NCI-H1105 treated with DMSO at 0.1 percent for 48 hours (cell line): ENCODE data around the gene TOMM20.
"Not testable (repeated sequence)": the region's sequence is repeated elsewhere in the genome, so short reads cannot be mapped to it uniquely, and the experiment has no call there.

ENCODE experiments used
- DNase-seq: peaks from one replicate; lab custom pipeline; 2025; lab: John Stamatoyannopoulos, UW

TOMM20 gene

DNA sequence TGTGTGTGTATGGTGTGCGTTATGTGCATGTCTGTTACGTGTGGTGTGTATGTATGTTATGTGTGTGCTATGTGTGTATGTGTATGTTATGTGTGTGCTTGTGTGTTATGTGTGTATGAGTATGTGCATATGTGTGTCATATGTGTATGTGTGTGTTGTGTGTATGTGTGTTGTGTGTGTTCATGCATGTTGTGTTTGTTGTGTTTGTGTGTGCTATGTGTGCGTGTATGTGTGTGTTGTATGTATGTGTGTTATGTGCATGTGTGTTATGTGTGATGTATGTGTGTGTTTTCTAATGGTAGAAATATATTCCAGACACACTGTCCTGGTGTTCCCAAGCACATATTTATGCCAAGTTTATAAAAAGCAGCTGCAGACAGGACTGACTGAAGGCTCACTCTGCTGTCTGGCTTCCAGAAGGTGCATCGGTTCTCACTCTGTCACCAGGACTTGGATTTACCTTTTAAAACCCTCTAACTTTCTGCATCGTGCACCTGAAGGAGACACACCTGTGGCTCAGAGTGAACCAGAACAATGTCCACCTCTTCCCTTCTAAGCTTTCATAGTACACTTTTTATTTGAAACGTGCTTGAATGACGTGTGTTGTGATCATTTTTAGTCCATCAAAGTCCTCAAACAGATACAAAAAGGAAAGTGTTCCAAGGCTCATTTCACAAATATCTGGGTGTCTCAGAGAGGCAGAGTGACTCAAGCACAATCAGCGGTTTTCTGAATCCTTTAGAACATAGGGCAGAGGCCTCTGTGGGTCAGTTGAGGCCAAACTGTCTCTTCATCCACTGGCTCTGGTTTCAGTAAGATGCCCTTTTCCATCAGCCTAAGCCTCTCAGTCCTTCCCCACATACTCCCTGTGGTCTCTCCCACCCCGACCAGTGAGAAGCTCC, 49.9 kb downstream of the TOMM20 start:
- DNase-seq: no peak

DNA sequence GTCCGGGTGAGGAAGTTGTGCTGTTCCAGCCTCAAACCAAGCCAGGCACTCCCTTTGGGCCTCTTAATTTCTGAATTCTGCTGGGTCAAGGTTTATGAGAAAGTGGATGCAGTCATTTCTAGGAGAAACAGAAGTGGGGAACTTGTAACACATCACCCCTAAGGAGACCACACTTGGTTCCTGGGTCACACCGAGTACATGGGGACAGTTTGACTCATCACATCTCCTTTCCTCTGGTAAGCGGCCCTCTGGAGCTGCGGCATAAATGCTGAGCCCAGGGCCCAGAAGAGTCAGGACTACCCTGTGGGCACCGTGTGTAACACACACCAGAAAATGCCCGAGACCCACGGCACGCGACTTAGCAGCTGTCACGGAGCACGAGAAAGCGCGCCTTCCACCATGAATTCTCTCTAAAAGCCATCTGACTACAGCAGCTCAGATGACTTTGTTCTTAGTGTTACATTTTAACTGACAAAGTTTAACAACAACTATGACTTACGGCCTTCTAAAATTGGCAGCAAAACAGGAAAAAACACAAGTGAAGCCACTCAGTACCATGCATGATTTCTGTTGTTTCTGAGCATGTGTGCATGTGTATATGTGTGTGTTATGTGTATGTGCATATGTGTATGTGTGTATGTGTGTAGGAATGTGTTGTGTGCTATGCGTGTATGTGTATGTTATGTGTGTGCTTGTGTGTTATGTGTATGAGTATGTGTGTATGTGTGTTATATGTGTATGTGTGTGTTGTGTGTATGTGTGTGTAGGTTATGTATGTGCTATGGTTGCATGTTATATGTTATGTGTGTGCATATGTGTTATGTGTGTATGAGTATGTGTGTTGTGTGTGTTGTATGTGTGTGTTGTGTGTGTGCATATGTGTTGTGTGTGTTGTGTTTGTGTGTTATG, 50.8 kb downstream of the TOMM20 start:
- DNase-seq: no peak

DNA sequence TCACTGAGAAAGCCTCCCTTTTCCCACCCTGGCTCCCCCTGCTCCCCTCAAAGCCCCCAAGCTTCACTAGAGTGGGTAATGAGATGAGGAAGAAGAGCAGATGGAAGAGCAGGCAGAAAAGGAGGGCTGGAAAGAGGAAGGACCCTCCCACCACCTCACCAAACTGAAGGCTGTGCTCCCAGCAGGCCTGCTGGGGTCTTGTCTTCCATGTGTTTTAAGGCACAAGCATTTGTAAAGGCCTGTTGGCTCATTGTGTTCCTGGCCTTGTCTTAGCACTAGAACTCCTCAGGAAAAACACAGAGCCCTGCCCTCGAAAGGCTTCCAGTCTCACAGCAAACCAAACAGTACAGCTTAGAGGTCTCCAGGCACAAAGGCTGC, 51.5 kb downstream of the TOMM20 start:
- no peak for DNase-seq

DNA sequence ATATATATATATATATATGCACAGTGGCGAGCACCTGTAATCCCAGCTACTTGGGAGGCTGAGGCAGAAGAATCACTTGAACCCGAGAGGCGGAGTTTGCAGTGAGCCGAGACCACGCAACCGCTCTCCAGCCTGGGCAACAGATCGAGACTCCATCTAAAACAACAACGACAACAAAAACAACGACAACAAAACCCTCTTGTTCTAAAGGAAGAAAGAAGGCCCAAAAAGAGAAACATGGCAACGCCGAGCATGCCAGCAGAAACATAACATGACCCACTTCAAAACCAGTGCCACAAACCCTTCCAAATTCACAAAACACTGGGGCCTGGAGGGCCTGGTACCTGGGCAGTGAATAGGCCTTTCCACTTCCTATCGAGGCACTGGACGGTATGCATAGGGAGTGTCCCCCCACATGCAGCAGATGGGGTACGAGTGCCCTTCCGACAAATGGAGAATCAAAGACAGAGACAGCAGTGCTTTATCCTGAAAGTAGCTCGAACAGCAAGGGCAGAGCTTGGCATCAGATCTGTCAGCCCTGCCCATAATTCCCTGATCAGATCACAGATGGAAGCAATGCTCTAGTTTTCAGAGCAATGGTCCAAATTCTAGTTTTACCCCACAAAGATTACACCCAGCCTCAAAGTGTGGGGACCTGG, 52.0 kb downstream of the TOMM20 start:
- no peak for DNase-seq

DNA sequence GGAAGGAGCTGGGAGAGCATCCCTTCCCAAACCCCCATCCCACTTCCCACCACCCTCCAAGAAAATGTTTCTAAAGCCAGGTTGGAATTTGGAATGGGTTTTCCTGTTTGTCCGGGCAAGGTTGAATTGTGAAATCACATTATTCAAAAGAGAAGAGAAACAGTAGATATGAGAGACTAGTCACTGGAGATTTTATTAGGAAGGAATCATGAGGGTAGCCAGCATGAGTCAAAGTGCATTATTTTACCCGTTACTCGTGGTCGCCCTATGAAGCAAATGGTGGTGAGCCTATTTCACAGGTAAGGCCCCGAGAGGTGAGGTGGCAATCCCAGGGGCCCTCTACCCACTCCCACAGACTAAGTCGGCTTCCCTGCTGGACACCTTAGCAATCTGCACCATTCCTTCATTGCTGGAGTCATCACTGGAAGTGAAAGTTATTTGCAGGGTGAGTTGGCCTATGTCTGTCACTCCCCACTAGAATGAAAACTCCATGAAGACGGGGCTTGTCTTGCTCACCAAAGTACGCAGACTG, 52.8 kb downstream of the TOMM20 start:
- DNase-seq: no peak

DNA sequence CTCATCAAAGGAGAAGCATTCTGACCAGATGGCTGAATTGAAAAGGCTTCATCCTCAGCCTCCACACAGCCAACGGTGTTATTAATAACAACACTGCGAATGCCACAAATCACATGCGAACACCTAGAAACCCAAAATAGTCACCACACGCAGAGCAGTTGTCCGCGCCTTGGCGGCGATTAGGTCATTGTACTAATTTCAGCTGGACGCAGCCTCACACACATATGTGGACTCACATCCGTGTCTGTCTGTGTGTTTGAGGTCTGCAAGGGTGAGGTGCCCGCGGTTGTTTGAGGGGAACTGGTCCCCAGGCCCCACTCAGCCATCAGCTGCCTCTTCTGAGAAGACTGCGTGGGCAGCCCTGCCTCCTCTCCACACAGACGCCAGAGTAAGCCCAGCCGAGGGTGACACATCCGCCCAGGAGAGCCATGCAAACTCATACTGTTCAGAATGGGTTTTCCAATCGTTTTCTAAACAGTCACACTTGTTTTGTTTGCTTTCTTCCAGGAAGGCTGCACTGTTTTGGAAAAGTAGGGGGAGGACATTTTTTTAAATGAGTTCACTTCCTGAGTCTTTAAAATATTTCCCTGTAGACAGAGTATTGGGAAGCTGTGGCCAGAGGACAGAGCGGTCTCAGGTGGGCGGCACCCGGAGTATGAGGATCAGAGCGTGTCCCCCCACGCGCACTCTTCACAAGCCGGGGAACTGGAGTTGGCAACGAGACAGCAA, 53.4 kb downstream of the TOMM20 start:
- no peak for DNase-seq

DNA sequence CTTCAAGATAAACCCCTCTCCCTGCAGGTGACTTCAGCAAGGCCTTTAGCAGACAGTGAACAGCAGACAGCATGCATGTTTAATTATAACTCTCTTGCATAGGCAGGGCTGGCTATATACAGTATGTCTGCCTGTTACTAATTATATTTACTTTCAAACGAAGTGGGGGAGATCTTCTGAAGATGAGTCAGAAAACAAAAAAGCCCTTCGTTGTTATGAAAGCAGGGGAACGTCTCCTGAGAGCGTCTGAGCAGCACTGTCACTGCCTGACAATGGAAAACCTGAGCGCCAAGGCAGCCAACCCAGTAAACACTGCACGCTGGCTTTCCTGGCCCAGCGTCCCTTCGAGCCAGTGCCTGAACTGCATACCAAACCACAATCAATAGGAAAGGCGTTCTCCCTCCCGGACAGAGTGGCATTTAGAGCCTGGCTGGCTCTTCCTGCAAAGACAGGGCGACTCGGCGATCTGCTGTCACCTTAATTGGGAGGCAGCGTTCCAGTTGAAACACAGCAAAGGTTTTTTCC, 54.1 kb downstream of the TOMM20 start:
- peak; percentile 51 for DNase-seq

DNA sequence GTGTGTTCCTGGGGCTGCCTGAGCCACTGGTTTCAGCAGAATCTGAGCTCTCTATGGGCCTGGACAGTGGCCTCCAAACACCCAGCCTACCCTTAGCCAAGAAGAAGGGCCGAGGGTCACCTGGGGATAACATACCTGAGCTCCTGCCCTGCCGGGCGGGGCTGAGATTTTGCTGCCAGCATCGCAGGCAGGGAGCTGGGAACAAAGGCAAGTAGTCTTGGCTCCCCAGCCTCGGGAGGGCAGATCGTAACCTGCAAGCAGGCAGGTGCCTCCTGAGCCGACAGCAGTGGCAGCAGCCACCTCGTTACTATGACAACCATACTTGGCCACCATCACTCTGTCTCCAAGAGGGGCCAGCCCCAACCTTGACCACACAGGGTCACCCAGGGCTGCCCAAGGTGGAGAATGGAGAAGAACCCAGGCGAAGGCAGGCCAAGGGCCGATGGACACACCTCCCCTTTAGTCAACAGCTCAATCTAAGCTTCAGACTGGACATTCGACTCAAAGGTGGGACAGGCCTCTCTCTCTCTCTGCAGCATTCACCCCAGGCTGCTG, 54.6 kb downstream of the TOMM20 start:
- peak; percentile 49 for DNase-seq

DNA sequence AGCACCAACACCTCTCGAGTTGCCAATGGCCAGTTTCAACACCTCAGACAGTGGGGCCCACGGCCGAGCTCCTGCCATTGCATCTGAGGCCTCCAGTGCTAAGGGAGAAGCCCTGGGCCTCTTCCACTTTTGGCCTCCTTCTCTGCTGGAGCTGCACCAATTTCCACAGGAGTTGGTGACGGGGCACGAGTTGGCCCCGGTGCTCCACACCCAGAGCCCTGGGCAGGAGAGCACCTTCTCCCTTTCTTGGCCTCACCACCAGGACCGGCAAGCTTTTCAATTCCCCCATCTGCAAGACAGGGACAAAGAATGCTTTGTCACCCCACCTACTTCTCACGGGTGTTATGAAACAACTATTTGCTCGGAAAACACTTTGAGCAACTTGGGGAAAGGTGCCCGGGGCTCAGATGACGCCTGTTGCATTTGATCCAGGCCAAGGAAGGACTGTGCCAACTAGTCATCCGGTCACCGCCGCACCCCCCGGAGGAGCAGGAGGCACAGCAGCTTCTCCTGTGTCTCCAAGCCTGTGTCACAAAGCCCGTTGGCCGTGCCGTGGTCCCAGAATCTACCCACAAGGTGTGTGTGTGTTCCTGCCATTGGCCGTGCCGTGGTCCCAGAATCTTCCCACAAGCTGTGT, 55.2 kb downstream of the TOMM20 start:
- DNase-seq: no peak

DNA sequence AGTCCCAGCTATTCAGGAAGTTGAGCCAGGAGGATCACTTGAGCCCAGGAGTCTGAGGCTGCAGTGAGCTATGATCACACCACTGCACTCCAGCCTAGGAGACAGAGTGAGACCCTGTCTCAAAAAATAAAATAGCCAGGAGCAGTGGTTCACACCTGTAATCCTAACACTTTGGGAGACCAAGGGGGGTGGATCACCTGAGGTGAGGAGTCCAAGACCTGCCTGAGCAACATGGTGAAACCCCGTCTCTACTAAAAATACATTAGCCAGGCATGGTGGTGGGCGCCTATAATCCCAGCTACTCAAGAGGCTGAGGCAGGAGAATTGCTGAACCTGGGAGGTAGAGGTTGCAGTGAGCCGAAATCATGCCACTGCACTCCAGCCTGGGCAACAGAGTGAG, 56.1 kb downstream of the TOMM20 start:
- DNase-seq: not testable (repeated sequence)

DNA sequence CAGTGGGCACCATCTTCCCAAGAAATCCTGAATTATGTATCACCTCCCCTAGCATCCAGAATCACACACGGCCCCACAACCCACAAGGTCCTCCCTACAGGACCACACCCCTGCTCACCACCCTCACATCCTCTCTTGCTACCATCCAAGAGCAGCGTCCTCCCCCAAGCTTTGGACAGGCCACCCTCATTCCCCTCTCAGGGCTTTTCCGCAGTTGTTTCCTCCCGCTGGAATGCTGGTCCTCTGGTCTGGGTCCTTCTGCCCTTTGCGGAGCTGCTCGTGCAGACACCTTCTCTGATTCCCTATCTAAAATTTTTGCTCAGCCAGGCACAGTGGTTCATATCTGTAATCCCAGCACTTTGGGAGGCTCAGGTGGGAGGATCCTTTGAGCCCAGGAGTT, 56.5 kb downstream of the TOMM20 start:
- no peak for DNase-seq

DNA sequence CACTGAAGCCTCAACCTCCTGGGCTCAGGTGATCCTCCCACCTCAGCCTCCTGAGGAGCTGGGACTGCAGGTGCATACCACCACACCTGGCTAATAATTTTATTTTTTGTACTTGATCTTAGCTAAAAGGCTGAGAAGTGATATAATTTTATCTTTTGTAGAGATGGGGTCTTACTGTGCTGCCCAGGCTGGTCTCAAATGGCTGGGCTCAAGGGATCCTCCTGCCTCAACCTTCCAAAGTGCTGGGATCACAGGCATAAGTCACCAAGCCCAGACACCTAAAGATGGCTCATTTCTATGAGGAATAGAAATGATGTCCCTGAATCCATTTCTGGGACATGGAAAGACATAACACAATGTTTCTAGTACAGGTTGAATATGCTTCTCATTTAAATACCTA, 57.8 kb downstream of the TOMM20 start:
- no peak for DNase-seq

DNA sequence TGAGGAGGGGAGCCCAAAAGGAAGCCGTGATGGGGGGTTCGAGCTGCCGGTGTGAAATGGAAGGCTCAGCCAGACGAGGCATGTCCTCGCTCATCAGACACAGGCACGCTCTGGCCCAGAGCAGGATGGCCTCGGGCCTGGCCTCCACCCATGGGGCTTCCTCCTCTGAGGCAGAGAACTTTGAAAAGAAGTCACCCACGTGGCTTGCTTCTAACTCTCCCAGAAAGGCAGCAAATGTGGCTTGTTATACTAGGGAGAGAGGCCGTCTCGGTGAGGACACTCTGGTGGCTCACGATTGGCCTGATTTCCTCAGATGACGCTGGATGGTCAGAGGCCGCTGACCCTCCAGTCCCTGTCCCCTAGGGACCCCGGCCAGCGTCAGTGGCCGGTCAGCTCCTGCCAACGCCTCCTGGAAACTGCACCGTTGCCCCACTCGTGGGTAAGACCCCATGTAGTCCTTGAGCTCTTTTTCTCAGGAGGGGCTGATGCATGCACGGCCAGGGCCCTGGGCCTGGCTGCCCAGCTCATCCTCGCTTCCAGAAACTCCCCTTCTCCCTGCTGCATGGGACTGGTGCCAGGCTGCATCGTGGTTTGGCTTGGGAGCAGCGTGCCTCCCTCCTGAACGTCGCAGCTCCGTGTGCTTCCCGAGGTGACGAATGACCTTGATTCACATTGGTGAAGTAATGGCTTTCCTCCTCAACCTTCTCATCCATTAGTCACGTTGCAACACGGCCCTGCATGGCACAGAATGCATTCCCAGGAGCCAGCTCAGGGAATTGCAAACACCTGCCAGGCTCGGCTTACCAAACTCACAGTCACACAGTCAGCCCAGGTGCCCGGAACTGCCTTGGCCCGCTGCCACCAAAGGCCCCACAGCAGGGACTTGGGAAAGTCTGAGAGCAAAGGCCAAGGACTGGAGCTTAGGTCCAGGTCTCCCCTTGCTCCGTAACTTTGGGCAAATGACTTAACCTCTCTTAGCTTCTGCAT, 58.8 kb downstream of the TOMM20 start:
- DNase-seq: peak; percentile 78

DNA sequence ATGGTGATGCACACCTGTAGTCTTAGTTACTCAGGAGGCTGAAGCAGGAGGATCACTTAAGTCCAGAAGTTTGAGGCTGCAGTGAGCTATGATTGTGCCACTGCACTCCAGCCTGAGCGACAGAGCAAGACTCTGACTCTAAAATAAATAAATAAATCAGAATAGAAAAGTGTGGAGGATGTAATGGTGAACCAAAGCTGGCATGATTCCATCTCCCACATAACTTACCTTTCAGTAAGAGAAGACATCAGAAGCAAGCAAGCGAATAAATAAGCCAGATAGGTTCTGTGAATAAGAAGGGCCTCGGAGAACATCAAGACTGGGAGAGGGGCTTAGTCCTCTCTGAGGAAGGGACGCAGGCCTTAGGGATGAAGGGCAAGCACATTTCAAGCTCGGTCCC, 59.5 kb downstream of the TOMM20 start:
- no peak for DNase-seq

DNA sequence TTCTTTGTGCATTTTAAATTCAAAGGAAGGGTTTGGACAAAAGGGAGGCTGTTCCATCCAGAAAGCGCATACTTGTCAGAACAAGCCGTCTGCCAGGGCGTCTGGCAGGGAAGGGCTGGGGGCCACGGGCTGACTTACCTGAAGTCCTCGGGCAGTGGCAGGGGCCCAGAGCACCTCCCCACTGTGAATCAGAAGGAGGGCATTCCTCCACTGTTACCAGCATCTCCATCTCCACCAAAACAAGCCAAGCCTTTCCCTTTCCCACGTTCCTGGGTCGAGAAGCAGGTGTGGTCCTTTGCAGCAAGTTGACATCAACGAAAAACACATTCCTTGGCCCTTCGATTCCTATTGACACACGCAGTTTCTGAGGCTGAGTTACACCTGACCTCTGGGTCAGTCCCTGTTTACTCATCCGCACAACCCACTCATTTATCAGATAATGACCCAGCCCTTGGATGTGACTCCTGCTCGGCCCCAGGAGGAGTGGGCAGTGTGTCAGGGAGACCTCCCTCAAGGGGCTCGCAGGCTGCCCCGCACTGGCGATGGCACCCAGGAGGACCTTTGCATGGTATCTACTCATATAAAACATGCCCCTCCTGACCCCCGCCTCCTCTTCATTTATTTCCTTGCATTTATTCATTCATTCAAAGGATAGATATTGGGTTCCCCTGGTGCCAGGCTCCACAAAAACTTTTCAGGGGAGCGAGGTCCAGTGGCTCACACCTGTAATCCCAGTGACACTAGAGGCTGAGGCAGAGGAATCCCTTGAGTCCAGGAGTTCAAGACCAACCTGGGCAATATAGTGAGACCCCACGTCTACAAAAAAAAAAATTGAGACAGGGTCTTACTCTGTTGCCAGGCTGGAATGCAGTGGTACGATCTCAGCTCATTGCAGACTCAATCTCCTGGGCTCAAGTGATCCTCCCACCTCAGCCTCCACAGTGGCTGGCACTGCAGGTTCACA, 60.2 kb downstream of the TOMM20 start:
- DNase-seq: no peak

DNA sequence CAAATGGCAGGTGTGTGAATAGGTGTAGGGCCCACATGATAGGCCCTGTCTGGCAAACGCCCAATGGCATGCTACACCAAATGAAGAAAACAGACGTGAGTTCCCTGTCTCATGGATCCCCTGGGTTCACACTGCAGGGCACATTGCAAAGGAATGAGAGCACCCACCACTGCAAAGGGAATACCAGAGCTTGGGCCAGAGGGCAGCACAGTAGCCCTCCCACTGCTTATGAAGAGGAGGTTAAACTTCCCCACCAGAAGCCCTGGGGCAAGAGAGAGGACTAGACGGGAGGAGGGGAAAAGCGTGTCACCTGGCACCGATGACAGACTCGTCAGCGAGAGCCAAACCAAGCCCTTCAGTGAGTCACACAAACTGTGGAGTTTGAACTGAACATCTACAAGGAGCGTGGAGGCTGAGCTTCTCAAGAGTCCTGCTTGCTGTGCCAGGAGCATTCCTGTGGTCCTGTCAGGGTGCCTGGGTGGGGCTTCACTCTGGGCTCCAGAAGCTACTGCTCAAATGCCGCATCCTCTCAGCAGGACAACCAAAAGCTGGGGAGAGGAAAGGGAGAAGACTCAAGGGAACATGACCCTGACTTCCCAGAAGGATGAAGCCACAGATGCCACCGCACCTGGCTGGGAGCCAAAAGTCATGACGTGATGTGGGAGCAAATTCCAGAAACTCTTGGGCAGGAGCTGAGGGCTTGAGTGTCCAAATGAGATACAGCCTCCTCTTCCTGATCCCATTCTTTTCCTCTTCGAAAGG, 61.1 kb downstream of the TOMM20 start:
- DNase-seq: no peak

DNA sequence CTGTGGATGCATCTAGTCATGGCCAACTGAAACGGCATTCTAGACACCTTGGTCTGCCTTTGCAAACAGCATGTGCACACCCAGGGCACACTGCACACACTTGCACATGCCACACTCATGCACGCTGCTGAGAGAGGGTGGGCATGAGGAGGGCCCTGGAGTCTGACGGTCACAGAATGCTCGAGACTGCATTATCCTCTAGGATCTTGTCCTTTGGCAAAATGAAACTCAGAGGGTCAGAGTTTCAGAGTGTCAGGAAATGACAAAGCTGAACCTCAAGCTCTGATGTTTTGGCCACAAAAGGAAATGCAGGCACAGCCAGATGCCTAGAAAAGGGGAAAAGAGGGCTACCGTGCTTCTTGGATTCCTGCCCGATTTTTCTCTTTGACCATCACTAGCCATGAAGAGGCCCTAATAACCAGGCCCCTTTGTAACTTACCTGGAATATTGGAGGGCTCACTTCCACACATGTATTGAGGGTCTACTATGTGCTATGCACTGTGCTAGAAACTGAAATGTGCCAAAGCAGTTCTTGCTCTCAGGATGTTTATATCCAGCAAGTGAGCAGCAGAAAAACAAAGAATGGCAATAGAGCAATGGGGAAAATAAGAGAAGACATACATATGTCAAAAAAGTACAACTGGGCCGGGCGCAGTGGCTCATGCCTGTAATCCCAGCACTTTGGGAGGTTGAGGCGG, 65.4 kb downstream of the TOMM20 start:
- no peak for DNase-seq
